COLO668 (cell line): ENCODE data around the gene UPF1.

Experiments
- DNase-seq: peaks from one replicate; lab custom pipeline; 2025; ENCODE audit not compliant: unreplicated experiment; lab: John Stamatoyannopoulos, UW

Gene UPF1

DNA sequence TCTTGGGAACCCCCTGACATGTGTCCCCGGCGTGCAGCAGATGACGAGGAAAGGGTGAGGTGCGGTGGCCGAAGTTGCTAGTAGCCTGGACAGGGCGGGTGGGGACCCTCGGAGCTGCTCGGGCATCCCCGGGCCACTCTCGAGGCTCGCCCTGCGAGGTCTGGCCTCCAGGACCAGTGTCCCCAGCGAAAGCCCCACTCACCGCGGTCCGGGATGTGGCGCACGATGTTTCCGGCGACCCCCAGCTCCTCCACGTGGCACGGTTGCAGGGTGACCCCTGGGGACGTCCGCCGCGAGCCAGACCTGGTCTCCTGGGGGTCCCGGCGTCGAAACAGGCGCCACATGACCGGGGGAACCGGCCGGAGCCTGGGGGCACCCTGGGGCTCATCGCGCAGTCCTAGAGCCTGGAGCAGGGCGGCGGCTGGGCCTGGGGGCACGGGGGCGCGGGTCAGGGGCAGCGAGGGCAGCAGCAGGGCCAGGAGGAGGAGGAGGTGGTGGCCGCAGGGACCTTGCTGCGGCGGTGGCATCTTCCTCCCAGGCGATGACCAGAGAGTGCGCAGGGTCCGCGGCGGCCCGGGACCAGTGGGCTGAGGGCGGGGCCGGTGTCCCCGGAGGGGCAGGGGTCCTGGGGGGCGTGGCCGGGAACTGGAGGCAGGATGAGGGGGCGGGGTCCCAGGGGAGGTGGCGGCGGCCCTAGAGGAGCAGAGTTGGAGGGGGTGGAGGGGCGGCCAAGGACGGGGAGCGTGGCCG, 38.2 kb downstream of the UPF1 start:
- no peak for DNase-seq

DNA sequence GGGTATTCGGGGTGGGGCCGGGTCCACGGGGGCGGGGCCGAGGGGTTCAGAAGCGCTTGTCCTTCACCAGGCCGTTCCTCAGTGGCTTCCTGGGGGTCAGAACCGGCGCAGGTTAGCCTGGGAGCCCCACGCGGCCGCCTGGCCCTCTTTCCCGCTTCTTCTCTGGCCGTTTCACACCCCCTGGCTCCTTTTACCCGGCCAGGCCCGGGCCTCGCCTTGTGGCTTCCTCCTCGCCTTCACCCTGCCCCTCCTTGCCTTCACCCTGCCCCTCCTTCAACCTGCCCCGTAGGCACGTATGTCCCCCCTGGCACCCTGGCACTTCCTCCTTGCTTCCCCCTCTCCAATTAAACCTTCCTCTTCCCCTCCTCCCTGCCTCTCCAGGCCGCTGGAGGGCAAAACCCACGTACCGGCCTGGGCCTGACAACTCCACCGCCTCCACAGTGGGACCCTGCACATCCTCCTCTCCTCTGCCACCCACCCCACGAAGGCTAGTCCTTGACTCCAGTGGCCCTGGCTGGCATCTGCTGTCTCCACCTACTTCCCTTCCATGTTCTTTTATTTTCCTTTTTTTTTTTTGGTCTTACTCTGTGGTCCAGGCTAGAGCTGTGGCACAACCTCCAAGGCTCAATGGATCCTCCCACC, 38.9 kb downstream of the UPF1 start:
- no peak for DNase-seq

DNA sequence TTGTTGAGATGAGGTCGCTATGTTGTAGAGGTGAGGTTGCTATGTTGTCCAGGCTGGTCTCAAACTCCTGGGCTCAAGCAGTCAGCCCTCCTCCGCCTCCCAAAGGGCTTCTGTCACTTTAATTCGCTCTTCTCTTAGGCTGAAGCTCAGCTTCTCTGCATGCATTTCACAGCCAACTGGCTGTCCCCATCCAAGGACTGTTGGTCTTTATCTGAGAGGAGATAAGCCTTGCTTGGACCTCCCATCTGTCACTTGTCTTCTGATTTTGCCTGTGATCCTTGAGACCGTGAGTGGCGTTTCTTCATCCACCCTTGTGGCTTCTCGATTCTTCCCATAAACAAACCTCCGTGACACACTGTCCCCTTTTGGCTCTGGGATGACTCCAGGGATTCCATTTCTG, 39.8 kb downstream of the UPF1 start:
- DNase-seq, result no peak

DNA sequence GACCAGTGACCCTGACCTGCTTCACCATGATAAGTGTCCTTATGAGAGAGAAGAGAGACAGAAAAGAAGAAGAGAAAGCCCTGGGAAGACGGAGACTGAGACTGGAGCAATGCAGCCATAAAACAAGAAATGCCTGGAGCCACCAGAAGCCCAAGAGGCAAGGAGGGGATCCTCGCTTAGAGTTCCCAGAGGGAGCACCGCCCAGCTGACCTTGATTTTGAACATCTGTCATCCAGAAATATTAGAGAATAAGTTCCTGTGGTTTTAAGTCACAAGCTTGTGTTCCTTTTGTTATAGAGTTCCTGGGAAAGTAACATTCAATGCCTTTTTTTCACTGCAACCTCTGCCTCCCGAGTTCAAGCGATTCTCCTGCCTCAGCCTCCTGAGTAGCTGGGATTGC, 44.0 kb downstream of the UPF1 start:
- DNase-seq, result no peak

DNA sequence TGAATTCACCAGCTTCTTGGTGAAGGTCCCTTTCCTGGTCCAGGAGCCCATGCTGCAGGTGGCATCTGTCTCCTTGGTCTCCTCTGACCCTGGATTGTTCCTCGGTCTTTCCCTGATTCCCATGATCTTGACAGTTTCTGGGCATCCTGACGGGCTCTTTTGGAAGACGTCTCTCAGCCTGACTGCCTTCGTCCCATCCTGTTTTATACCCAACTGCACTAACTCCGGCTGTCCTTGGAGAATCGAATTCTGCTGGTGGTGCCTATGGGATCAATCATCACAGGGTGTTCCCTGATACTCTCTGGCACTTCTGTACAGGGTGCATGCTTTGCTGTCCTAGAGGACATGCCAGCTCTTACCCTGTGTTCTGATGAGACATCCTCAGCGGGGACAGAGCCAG, 45.1 kb downstream of the UPF1 start:
- DNase-seq, result no peak

DNA sequence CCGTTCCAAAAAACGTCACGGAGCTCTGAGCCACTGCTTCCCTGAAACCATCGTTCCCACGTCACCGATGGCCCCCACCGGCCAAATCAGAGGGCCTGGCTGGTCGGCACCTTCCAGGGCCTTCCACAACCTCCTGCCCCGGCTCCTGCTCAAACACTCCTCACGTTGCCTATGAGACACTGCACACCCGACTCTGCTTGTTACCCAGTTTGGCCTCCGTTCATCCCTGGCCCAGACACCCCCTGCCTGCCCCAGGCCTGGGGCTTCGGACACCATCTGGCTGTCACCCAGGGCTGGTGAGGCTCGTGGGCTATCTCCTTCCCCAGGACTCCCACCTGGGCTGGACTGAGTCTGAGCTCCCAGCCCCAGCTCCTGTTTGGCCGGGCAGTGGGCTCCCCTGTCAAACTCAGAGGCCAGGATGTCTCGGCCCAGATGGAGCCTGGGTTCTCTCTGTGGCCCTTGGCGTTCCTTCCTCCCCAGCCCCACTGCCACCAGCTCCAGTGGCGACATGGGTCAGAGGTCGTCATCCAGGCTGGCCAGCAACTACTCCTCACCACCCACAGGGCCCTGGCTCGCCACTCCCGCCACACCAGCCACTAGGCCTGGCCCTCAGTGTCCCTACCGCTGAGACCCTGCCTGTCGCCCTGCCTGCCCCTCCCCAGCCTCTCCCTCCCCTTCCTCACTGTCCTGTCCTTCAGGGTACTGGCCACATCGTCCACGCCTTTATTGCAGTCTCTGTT, 46.5 kb downstream of the UPF1 start:
- no peak for DNase-seq

DNA sequence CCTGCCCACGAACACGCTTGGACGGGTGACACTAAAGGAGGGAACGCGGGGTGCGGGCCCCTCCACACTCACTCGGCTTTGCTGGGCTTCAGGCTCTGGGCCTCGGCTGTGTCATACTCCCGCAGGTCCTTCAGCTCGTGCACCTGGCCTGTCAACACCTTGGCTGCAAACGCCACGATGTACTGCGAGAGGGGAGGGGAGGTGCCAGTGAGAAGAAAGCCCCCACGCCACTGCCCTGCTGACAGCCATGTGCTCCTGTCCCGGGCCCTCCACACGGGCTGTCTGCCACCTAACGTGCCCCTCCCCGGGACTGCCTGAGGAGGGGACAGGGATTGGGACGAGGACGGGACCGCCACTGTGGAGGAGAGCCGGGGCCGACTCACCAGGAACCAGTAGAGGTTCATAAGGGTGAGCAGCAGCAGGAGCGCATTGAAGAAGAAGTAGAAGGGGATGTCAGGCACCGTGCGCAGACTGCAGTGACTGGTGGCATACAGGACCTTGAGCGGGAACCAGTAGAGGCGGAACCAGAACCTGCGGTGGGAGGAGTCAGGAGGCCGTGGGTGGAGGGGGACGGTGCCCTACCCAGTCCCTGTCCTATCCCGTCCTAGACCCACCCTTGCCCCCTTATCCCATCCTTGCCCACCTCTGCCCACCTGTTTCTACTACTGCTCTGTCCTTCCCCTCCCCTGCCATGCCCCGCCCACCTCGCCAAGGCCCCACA, 47.3 kb downstream of the UPF1 start:
- DNase-seq, result peak; percentile 47

DNA sequence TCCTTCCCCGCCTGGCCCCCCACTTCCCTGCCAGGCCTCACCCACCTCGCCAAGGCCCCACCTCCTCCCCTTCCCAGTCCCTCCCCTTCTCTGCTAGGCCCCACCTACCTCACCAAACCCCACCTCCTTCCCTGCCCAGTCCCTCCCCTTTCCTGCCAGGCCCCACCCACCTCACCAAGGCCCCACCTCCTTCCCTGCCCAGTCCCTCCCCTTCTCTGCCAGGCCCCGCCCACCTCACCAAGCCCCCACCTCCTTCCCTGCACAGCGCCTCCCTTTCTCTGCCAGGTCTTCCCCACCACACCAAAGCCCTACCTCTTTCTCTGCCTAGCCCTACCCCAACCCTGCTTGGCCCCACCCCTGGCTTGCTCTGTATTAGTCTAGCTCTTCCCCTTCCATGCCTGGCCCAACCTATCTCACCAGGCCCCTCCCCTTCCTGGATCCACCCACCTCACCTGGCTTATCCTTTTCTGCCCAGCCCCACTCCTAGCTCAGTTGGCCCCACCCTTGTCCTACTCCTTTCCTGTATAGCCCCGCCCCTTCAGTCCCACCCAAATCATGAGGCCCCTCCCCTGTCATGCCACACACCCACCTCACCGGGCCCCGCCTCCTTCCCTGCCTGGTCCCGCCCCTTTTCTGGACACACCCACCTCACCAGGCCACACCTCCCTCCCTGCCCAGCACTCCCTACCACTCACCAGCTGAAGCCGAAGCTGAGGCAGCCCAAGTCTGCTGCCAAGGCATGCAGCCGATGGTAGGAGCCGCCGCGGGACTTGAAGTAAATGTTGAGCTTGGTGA, 48.0 kb downstream of the UPF1 start:
- peak; percentile 50 for DNase-seq

DNA sequence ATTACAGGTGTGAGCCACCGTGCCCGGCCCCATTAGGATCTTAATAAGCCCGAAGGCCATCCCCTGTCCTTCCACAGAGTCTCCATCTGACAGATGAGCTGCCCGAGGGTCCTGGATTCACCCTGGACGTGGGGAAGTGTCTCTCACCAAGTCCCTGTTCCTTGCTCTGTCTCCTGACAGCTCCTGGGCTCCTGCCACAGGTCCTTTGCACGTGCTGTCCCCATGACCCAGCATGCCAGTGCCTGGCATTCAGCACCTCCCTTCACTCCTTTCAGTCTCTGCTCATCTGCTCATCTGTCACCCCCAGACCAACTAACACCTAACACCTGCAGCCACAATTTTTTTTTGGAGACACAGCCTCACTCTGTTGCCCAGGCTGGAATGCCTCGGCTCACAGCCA, 49.7 kb downstream of the UPF1 start:
- DNase-seq, result no peak

DNA sequence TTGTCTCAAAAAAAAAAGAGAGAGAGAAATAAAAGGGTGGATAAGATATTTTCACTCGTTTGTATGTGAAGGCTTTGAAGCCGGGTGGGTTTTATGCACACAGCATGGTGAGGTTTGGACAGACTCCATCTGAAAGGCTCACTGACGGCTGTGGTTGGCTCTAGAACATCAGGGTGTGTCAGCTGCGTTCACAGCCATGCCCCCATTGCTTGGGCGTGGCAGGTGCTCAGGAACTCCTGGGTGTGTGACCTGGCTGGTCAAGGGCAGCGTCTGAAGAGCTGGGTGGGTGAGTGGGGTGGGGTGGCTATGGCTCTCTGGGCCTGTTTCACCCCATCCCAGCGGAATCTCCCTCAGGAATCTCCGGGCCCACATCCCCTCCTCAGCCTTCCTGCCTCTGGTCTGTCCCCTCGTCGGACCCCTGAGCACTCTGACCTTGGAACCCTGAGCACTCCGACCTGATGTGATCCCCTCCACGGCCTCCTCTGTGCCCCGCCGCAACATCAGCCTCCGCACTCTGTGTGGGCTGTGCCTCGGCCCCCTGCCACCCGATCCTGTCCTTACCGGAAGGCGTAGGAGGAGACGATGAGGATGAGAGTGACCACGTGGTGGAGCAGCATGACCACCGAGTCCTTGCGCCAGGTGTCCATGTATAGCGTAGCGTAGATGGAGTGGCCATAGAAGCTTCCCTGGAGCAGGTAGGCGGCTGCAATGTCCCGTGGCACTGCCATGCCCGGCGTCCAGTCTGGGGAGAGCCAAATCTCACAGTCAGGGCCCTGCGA, 52.0 kb downstream of the UPF1 start:
- DNase-seq, result peak; percentile 34

DNA sequence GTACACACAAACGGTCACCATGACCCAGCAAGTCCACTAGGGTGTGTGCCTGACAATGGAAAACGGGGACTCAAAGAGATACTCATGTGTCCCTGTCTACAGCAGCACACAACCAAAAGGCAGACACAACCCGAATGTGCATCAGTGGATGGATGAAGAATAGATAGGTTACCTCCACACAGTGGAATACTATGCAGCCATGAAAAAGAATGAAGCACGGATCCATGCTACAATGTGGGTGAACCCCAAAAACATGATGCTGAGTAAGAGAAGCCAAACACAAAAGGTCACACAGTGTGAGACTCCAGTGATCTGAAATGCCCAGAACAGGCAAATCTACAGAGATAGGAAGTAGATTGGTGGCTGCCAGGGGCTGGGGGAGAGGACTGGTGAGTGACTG, 55.2 kb downstream of the UPF1 start:
- DNase-seq, result no peak

DNA sequence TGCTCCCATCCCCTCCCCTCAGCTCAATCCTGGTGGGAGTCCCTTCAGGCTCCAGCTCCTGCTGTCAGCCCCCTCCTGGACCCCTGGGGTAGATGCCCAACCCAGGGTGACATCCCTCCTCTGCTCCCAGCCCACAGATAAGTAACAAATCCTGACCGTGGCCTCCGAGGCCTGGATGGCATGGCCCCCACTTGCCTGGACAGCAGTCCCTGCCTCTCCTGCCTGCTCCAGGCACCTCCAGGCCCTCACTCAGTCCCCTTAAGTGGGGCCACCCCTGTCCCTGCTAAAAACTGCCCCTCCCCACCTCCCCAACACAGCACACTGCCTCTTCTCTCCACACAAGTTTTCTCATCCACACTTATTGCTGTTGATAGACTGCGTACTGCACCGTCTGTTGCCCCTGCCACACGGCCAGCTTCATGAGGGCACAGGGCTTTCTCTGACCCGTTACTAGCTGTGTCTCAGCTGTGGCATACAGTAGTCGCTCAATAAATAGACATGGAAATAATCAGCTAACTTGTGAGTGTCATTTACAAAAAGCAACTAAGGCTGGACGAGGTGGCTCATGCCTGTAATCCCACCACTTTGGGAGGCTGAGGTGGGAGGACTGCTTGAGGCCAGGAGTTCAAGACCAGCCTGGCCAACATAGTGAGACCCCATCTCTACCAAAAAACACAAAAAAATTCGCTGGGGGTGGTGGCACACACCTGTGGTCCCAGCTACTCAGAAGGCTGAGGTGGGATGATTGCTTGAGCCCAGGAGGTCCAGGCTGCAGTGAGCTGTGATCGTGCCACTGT, 58.4 kb downstream of the UPF1 start:
- no peak for DNase-seq

DNA sequence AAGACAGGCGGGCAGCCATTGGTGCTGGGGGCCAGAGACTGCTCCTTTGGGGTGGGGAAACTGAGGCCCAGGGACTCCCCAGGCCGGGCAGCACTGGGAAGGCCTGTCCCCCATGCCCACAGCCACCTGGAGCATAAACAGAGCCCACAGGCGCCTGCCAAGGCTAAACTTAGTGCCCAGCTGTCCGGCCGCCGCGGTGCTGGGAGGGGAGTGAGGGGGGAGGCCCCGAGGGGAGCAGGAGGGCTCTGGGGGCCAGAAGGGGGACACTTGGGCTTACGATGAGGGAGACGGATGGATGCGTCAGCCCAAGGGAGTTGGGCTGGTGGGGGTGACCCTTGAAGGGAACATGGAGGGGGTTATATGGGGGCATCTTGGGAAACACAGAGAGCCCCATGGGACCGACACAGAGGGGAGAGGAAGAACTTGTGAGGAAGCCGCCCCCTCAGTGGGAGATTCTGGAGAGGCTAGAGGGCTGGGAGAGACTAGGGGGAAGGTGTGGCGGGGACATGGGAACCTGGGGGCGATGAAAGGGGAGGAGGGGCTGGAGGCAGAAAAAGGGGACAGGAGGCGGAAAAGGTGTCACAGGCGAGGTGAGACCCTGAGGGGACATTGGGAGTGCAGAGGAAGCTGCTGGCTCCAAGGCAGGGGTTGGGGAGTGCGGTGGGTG, 62.0 kb downstream of the UPF1 start:
- no peak for DNase-seq

DNA sequence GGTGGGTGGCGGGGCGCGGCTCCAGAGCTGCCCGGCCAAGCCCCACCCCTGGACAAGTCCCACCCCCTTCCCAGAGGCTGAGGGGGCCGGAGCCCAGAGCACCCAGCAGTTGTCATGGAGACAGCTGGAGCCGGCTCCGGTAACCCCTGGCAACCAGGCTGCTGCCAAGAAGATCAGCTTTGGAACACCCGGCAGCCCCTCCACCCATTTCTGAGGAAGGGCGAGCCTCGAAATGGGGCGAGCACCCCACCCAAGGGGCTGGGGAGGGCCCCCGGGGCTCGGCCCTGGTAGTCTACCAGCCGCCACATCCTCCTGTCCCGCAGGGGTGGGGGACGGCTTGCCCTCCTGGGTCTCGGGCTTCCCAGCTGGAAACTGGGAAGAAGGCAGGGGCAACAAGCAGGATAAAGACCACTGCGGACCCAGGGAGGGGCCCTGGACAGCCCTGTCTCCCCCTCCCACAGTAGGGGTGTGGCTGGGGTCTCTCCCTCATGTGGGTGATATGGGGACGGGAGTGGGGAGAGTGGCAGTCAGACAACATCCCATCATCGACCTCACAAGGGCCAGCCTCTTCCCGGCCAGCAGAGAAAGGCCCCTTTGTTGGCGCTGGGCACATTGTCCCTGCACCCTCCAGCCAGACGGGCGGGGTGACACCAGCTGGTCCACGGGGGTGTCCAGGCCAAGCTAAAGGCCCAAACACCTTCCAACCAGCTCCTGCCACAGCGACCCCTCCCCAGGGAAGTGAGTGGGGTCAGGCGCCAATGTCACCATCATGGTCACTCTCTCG, 62.7 kb downstream of the UPF1 start:
- DNase-seq, result peak; percentile 8

DNA sequence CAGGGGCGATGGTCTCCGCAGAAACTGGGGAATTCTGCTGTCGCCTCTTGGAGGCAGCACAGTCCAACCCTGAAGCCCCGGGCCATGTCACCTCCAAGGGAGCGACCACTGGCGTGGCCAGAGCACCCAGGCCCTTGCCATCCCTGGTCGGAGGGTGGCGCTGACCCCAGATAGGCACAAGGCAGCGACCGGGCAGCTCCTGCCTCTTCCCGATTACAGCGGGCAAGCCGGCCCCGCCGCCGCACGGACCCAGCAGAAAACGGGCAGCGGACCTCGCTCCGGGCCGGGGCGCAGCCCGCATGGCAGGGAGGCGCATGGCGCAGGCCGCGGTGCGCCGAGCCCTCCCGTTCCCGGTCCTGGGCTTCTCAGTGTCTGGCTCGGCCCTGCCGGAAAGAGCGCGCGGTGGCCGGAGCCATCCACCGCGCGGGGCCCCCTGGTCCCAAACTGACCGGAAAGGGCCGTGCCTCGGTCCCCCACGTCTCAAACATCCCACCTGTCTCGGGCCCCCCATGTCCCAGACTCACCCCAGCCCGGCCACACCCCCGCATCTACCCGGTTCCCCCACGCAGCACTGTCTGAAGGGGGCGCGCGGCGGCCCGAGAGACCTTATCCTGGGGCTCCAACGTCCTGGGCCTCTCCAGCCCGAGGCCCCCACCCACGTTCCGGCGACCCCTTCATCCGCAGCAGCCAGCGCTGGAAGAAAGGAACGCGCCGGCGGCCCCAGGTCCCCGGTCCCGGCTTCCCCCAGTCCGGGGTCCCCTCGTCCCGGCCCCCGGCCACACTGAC, 63.5 kb downstream of the UPF1 start:
- DNase-seq, result peak; percentile 33

DNA sequence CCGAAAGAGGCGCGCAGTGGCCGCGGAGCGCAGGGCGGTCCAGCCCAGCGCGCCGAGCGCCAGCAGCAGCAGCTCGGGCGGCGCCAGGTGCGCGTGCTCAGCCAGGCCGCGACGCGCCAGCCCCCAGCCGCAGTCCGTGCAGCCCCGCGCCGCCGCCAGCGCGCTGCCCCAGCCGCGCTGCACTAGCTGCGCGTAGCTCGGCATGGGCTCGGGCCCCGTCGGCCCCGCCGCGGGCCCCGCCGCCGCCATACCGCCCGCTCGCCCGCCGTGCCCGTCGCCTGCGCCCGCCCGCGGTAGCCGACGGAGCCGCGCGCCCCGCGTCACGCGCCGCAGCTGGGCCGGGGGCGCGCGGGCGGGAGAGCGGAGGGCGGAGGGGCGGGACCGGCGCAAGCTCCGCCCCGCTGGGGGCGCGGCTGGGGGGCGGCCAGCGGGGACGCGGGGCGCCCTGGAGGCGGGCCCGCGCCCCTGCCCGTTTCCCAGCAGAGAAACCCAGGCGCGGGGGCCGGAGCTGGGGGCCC, 64.1 kb downstream of the UPF1 start, which contains the start of gene CERS1:
Gene CERS1 (minus strand): TSS at position 335 of the 518 bp plus-strand sequence. CDS start 86 bp downstream, at position 249.
- DNase-seq, result peak; percentile 31

DNA sequence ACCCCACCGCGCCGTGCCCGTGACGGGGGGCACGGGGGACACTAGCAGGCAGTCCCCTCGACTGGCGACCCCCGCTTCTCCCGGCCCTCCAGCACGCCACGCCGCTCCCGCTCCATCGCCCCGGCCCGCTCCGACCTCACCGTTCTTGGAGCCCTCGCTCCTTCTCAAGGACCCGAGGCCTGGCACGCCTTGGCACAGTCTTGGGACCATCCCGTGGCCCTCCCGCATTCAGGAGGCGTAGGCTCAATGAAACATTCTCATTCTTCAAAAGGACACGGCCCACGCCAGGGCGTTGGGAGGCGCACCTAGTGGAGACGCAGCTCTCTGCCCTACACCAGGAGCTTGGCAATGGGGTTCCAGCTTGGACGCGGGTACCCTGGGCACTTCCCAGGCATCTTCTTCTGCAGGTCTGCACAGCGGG, 64.7 kb downstream of the UPF1 start:
- DNase-seq, result peak; percentile 5
